Activated CD4-positive, CD25-positive, alpha-beta regulatory T cell (primary cell): ENCODE measurements around the gene EFCAB8.
"Not testable (repeated sequence)": the region's sequence is repeated elsewhere in the genome, so short reads cannot be mapped to it uniquely, and the experiment has no call there.

ENCODE experiments used
- DNase-seq, 4 experiments: peaks; one replicate each; lab custom pipeline; 2025; lab: John Stamatoyannopoulos, UW

EFCAB8 gene

DNA sequence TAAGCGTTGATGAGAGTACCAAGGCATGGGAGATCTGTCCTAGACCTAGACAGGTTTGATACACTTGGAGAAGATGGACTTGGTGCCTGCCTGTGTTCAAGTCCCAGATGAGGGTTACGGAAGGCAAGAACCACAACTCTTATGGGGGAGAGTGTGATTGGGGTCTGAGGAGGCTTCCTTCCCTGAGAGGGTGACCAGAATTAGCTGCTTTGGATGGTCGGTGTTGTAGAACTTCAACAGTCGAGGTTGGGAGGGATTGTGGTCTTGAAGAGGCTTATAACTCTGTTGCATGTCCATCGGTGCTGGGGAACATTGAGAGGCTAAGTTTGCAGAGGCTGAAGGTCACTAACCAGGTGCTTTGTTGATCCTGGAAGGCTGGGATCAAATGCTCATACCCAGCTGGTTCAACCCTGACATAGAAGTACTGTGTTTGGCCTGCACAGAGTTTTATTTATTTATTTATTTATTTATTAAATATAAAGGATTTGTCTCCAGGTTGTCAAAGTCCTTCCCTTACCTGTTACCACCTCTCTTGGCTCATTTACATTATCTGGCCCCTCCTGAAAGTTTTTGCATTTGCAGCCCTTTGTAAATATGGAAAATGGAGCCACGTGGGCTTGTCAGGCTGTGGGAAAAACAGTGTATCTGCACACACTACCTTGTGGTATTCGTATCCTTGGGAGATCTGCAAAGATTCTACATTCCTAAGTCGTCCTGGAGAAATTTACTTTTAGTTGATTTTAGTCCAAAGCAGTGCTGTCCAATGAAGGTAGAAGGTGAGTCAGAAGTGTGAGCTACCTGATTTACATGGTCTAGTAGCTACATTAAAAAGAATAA is 15.8 kb upstream of the EFCAB8 start:
- DNase-seq: no peak

GRCh38 chr20:32845786-32846185 is 12.9 kb upstream of the EFCAB8 start:
- no peak for DNase-seq

DNA sequence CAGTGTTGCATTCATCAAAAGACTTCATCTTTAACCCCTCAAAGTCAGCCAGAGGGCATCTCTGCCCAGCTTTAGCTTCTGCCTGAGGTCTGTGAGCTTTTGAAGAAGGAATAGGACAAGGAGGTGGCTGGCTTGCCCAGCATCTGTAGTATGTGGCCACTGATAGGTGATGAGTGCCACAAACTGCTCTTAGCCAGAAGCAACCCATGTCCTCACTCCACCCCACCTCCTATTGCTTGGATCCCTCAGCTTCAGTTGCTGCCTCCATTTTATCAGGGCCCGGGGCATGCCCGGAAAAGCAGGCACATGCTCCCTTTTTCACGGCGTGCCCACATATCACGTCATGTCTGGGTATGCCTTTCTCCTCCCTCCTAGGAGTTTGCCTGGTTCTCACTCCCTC is 11.9 kb upstream of the EFCAB8 start:
- DNase-seq: no peak

- DNase-seq: no peak
Measured at GRCh38 chr20:32847964-32848363, 10.8 kb upstream of the EFCAB8 start.

DNA sequence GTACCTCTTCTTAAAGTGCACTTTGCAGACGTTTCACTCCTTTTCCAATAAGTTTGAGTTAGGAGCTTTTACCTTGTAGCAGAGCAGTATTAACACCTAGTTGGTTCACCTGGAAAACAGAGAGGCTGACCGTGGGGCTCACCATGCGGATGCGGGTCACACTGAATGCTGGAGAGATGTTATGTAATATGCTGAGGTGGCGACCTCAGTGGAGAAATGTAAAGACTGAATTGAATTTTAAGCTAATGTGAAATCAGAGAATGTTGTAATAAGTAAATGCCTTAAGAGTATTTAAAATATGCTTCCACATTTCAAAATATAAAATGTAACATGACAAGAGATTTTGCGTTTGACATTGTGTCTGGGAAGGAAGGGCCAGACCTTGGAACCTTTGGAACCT is 9.9 kb upstream of the EFCAB8 start:
- no peak for DNase-seq

DNA sequence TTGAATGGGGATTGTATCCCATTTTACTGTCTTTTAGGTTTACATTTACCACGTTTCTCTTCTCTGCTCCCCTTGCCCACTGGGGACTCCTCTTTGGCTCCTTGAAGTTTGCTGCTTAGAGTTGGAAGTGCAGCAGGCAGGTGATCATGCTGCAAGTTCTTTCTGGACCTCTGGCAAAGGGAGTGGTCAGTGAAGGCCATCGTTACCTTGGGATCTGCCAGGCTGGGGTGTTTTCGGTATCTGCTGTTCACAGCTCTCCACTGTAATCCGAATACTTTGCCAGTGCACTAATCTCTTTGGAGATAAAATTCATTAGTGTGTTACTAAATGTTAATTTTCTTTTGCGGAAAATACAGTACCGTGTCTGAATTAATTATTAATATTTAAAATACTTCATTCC is 9.1 kb upstream of the EFCAB8 start:
- no peak for DNase-seq

DNA sequence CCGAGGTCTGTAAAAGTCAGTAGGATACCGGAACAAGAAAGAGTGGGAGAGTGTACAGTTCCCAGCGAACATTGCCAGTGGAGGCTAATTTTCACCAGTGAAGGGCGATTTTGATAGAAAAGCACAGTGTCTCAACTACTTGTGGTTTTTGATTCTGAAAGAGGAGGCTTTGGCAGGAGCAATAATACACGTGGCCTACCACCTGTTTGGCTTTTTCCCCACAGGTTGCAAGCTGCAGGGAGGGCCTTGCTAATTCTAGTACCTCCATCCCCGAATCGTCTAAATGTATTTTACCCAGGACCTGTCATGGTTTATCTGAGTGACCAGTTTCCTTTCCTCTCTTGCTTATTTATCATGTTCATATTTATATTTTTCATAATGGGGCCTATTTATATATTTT is 3.3 kb upstream of the EFCAB8 start:
- DNase-seq: no peak

- no peak for DNase-seq
Measured at GRCh38 chr20:32858189-32858588, 534 bp upstream of the EFCAB8 start.

- no peak for DNase-seq
Measured at GRCh38 chr20:32861446-32861845, 2.7 kb downstream of the EFCAB8 start.

- no peak for DNase-seq
Measured at GRCh38 chr20:32869562-32869961, 10.8 kb downstream of the EFCAB8 start.

GRCh38 chr20:32870526-32870925 is 11.8 kb downstream of the EFCAB8 start:
- DNase-seq: not testable (repeated sequence)

GRCh38 chr20:32870985-32871384 is 12.3 kb downstream of the EFCAB8 start:
- no peak for DNase-seq

DNA sequence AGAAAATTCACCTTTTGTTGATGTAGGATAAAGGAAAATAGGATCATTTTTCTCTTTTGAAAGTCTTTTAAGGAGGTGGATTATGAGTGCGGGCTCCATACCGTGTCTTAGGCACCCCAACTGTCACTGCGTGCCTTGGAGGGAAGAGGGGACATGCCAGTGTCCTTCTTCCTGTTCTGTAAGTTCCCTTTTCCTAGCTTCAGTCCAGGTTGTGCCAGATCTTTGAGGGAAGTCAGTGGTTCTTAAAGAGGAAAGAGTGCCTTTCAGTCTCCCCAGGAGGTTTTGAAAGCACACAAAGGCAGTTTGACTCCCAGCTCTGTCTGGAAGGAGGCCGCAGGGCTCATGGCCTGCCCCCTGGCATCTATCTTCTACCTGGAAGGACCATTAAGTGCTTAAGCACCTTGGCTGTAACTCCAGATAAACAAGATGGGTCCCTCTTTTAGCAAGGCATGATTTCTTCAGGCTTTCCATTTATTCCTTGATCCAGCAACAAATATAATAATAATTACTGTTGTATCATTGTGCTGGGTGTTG is 13.0 kb downstream of the EFCAB8 start:
- DNase-seq: no peak

DNA sequence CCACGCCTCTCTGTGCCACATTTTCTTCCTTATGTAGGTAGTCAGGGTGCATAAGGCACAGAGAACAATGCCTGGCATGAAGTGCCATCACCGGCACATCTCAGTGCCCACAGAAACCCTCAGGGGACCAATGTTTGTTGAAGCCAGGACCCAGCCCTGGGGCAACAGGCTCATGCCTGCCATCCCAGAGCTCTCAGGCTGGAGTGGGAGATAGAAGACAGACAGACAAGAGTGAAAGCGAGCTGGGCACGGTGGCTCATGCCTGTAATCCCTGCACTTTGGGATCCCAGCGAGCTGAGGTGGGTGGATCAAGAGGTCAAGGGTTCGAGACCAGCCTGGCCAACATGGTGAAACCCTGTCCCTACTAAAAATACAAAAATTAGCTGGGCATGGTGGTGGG is 13.5 kb downstream of the EFCAB8 start:
- DNase-seq: no peak

DNA sequence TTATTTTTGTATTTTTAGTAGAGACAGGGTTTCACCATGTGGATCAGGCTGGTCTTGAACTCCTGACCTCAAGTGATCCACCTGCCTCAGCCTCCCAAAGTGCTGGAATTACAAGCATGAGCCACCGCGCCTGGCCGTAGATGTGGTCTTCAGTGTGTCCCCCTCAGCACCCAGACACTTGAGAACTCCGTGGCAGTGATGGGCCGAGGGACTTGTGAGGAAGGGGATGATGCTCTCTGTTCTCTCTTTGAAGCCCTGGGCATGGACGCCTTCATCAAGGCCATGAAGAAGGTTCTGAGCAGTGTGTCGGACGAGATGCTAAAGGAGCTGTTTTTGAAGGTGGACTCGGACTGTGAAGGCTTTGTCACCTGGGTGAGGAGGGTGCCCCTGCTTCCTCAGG is 16.9 kb downstream of the EFCAB8 start:
- no peak for DNase-seq

- DNase-seq: no peak
Measured at GRCh38 chr20:32877507-32877906, 18.8 kb downstream of the EFCAB8 start.

DNA sequence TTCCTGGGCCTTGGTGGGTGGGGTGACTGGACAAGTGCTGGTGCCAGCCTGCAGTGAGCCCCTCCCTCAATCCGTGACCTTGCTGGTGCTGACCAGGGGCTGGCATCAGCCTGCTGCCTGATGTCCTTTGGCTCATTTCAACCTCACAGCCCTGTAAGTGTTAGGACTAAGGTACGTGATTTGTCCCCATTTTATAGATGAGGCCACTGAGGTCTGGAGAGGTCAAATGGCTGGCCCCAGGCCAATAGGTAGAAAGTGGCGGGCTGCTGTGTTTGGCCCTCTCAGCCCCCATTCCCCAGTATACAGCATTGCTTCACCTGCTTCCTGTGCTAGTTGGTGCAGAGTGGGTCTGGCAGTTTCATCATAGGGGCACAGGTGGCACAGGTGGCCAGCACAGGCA is 20.1 kb downstream of the EFCAB8 start:
- DNase-seq: no peak

DNA sequence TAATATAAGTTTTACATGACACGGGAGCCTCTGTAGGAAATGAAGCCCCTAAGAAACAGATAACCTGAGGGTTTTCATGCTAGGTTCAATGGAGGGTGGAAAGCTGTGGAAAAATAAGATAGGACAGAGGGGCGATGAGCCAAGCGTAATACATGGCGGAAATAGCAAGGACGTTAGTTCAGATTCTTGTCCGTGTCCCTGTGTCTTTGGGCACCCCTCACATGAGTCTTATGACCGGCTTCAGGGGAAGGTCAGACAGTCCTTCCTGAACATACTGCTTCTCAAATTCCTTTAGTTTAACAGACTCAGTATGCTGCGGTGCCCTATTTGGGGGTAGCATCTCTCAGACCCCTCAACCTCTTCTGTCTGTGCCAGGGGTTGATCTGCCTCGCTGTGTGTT is 20.8 kb downstream of the EFCAB8 start:
- no peak for DNase-seq

GRCh38 chr20:32880635-32881034 is 21.9 kb downstream of the EFCAB8 start:
- DNase-seq: no peak

- DNase-seq: no peak
Measured at GRCh38 chr20:32883081-32883480, 24.4 kb downstream of the EFCAB8 start.

- DNase-seq: no peak
Measured at GRCh38 chr20:32885185-32885584, 26.5 kb downstream of the EFCAB8 start.

- no peak for DNase-seq
Measured at GRCh38 chr20:32885952-32886351, 27.2 kb downstream of the EFCAB8 start.

DNA sequence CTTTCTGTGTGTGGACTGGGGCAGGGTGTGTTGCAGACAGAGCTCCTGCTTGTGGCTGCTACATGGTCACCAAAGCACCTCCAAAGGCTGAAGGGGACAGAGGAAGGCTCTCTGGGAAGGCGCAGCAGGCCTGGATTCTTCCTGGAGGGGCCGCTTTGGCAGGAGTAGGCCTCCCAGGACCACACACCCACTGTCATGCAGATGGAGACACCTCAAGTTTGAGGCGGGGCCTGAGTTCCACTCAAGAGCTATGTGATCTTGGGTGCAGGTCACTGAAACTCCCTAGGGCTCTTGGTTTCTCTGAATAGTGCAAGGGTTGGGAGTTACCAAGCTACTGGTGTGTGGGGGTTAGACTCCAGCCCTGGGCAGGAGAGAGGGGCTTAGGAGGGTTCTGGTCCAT is 27.9 kb downstream of the EFCAB8 start:
- DNase-seq: no peak

DNA sequence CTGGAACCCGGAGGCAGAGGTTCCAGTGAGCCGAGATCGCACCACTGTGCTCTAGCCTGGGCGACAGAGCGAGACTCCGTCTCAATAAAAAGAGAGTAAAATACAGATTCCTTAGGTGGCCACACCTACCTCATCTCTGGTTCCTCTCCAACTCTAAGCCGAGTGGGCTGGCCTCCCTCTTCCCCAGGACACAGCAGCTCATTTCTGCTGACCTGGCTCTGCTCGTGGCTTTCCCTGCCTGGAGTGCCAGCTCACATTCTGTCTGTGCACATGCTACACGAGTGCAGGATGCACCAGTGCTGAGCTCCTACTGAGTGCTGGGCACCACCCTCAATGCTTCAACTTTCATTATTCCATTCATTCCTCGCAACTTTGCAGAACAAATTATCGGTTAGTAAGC is 28.8 kb downstream of the EFCAB8 start:
- DNase-seq: no peak
